SK-N-SH treated with all-trans-retinoic acid at 6 μM for 48 hours (cell line): ENCODE data around the gene ADAT3.

Source experiments
- ESRRG ChIP-seq: fragments of 250-450 bp; sonication (Bioruptor Pico); IDR thresholded peaks from 2 replicates; pipeline ENCODE4 v1.6.1; 2021; ENCODE audit warnings: mild to moderate bottlenecking
- PATZ1 ChIP-seq: fragments of 250-450 bp; sonication (Bioruptor Pico); IDR thresholded peaks from 2 replicates; pipeline ENCODE4 v1.8.0; 2020; ENCODE audit warnings: mild to moderate bottlenecking, moderate library complexity, borderline replicate concordance
- RARB ChIP-seq: fragments of 250-450 bp; sonication (Bioruptor Pico); IDR thresholded peaks from 2 replicates; pipeline ENCODE4 v1.8.0; 2021; ENCODE audit warnings: mild to moderate bottlenecking, moderate library complexity
- TCF4 ChIP-seq: fragments of 250-450 bp; sonication (Bioruptor Pico); IDR thresholded peaks from 2 replicates; pipeline ENCODE4 v1.8.0; 2021; ENCODE audit warnings: mild to moderate bottlenecking, moderate library complexity, borderline replicate concordance
- ZC3H10 ChIP-seq: fragments of 250-450 bp; sonication (Bioruptor Pico); IDR thresholded peaks from 2 replicates; pipeline ENCODE4 v1.5.1; 2021; ENCODE audit warnings: mild to moderate bottlenecking, moderate library complexity

- no peak for TF ChIP-seq ESRRG
- TF ChIP-seq ZC3H10 (CRISPR knock-in tag), result peak; percentile 29; the same call in 1 of the 2 replicates
- TF ChIP-seq RARB, result no peak
- no peak for TF ChIP-seq TCF4
- no peak for TF ChIP-seq PATZ1 (CRISPR knock-in tag)
Measured at GRCh38 chr19:1905110-1905862, at the start of gene ADAT3, which contains the start of gene SCAMP4.
